Measurements from ENCODE around the gene SIRT2.
"Not testable (repeated sequence)": the region's sequence is repeated elsewhere in the genome, so short reads cannot be mapped to it uniquely, and the experiment has no call there.

The SIRT2 gene

DNA sequence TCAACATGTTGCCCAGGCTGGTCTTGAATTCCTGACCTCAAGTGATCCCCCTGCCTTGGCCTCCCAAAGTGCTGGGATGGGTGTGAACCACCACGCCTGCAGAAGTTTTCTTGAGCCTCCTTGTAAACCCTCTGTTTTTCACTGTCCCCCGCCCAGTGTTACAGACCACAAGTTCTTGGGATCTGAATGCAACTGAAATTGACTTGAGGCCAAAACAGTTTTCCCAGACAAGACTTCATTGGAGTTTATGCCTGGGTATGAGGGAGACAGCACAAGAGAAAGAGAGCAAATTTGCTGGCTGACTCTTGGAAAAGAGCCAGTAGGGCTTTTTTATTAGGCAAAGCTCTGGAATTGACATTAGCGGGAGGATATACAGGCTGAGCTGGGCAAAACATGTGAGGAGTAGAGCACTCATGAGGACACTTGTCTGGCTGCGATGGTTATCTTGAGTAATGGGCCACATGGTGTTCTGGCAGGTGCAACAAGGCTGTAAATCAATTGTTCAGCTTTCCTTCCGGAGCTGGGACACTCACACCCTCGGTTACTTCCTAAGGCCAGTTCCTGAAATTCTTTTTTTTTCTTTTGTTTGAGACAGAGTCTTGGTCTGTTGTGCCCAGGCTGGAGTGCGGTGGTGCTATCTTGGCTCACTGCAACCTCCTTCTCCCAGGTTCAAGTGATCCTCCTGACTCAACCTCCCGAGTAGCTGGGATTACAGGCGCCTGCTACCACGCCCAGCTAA is 36.9 kb downstream of the SIRT2 start:
- peak; percentile 93 for DNase-seq

DNA sequence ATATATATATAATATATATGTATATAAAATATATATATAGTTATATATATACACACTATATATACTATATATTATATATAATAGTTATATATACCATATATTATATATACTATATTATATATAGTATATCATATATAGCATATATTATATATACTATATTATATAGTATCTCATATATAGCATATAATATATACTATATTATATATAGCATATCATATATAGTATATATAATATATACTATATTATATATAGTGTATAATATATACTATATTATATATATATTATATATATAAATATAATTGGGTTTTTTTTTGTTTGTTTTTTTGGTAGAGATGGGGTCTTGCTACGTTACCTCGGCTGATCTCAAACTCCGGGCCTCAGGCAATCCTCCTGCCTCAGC is 38.0 kb downstream of the SIRT2 start:
- DNase-seq: no peak

DNA sequence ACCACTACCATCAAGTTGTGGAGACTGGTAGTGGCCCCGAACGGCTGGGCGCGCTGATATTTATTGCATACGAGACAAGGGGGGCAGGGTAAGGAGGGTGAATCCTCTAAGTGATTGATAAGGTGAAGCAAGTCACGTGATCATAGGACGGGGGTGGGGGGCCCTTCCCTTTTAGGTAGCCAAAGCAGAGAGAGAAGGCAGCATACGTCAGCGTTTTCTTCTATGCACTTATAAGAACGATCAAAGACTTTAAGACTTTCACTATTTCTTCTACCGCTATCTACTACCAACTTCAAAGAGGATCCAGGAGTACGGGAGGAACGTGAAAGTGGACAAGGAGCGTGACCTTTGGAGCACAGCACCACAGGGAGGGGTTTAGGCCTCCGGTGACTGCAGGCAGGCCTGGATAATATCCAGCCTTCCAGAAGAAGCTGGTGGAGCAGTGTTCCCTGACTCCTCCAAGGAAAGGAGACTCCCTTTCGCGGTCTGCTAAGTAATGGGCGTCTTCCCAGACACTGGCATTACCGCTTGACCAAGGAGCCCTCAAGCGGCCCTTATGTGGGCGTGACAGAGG is 39.7 kb downstream of the SIRT2 start:
- not testable (repeated sequence) for DNase-seq

DNA sequence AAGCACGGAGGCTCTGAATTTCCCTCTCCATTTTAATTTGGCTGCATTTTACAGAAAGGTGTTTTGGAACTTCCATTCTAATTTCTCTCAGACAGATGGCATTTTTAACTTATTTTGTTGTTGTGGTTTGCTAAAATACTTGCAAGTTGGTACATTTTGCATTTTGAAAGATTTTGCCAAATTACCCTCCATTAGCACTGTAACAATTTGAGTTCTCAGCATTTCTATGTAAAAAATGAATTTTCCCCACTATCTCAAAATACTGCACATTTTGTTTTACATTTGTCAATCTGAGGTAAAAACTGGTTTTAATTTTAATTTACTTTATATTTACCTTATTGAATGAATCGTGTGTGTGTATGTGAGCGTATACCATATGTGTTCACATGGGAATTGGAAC is 42.6 kb downstream of the SIRT2 start:
- no peak for DNase-seq

DNA sequence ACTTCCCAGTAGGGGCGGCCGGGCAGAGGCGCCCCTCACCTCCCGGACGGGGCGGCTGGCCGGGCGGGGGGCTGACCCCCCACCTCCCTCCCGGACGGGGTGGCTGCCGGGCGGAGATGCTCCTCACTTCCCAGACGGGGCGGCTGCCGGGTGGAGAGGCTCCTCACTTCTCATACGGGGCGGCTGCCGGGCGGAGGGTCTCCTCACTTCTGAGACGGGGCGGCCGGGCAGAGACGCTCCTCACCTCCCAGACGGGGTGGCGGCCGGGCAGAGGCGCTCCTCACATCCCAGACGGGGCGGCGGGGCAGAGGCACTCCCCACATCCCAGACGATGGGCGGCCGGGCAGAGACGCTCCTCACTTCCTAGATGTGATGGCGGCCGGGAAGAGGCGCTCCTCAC is 43.7 kb downstream of the SIRT2 start:
- not testable (repeated sequence) for DNase-seq

DNA sequence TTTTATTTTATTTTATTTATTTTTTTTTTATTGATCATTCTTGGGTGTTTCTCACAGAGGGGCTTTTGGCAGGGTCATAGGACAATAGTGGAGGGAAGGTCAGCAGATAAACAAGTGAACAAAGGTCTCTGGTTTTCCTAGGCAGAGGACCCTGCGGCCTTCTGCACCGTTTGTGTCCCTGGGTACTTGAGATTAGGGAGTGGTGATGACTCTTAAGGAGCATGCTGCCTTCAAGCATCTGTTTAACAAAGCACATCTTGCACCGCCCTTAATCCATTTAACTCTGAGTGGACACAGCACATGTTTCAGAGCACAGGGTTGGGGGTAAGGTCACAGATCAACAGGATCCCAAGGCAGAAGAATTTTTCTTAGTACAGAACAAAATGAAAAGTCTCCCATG is 44.5 kb downstream of the SIRT2 start:
- not testable (repeated sequence) for DNase-seq

DNA sequence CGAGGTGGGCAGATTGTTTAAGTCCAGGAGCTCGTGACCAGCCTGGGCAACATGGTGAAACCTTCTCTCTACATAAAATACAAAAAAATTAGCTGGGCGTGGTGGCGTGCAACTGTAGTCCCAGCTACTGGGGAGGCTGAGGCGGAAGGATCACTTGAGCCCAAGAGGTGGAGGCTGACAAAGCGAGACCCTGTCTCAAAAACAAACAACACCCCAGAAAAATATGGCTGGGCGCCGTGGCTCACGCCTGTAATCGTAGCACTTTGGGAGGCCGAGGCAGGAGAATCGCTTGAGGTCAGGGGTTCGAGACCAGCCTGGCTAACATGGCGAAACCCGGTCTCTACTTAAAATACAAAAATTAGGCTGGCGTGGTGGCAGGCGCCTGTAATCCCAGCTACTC is 46.2 kb downstream of the SIRT2 start:
- DNase-seq: no peak

DNA sequence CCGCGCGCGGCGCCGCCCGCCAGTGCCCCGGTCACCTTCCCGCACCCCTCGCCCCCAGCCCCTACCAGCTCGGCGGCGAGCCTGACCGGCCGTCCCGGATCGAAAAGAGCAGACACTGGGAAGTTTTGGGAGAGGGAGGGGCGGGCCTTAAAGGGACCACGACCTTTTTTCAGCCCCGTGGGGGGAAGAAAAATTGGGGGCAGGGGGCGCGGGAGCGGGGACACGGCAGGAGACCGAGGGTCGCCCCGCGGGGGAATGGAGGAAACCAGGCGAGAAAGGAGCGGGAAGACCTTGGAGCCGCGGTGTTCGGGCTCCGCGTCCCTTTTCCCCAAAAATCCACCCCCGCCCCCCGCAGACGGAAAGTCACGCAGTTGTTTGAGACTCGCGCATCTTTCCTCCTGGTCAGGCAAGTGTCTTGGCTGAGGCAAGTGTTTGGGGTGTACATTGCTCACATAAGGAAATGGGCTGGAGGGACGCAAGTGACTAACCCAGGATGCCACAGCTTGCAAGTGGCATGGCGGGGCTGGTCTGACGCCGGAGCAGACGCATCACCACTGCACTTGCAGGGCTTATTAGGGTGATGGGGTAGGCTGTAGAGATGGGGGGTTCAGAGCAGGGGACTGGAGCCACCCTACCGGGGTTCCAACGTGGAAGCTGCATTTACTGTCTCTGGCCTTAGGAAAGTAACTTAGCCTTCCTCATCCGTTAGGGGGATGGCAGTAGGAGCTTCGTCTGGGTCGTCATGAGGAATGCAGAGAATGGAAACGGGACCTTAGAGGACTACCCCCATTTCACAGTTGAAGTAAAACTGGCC is 47.0 kb downstream of the SIRT2 start:
- peak; percentile 62 for DNase-seq

DNA sequence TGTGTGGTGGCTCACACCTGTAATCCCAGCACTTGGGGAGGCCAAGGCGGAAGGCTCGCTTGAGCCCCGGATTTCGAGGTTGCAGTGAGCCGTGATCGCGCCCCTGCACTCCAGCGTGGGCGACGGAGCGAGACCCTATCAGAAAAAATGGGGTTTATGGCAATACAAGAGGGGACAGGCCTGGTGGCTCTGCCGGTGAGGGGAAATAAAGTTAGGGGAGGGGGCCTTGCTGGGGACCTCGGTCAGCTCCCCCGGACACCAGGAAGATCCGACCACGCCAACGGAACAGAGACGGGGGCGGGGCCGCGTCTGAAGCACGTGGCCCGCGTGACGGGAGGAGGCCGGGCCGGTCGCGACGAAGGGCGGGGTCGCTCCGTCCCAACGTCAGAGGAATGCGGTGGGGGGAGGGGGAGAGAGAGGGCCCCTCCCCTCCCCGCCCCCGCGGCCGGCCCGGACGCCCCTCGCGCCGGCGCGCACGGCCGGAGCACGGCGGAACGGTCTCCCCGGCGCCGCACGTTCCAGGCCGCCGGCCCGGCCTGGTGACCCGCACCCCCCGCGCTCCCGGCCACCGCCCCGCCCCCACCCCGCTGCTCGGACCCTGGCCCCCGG is 47.7 kb downstream of the SIRT2 start:
- DNase-seq: peak; percentile 94

DNA sequence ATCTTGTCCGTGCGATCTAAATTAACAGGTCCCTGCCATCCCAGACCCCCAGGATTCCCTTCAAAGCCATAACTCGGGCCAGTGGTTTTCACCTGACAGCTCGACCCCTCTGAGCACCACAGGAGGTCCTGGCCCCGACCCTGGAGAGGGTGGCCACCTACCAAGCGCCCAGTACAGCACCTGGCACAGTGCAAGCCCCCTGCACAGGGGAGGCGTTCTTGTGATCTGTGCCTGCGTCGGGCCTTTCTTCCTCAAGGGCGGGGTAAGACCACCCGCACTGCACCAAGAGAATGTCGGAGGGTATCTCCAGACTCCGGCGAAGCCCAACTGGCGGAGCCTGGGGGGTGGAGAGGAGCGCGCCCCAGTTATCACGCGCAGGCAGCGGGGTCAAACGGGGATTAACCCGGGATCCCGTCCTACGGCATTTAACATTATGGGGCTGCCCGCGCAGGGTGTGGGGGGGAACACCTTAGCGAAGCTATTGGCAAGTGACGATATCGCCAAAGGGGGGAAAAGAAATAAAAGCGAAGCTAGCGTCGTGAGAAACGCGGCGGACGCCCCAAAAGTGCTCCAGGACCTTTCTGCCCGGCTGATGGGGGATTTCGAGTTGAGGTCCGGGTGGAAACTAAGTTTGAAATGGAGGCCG is 48.3 kb downstream of the SIRT2 start:
- peak; percentile 77 for DNase-seq

DNA sequence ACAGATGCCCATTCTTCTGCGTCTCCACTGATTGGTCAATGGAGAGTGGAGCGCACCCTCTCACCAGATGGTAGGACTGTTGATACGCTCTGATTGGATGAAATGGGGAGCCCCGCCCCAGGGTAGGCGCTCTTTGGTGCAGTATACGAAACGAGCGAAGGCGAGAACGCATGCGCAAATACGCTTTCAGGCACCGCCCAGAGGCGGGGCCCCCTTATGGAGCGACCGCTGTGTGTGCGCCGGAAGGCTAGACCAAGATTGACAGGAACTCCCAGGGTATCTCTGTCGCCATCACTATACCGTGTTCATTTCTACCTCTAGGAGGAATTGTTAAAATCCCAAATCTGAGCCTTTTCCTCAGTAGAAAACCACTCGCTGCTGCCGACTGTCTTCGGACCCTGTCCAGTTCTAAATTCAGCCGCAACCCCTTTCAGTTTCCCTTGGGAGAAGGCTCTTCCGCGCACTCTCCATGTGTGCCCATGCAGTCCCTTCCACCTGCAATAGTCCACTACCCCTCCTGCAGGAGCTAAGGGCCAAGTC is 48.9 kb downstream of the SIRT2 start:
- peak; percentile 85 for DNase-seq

DNA sequence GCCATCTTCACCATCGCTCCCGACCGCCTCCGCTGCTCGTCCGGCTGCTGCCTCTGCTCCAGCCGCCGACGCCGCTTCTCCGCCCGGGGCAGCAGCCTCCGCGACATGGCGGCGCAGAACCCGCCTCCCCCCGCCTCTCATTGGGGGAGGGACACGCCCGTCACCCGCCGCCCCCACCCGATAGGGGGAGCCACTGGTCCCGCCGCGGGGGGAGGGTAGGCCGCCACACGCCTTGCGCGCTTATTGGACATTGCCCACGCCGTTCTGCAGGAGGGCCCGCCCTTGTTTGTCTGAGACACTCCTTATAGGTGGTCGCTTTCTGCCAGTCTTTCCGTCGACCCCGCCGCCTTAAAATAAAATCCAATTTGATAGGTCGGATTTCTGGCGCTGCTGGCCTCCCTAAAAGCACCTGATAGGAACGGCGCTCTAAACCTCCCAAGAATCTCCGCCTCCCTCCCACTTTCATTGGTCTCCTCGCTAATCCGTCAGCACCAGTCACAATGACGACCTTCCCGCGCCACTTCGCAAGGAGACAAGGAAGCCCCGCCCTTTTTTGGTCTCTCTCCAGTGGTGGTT is 49.5 kb downstream of the SIRT2 start, which contains the start of gene HNRNPL:
HNRNPL (minus strand) TSS at position 127 of the 576 bp plus-strand sequence; CDS start at position 107, 20 bp downstream.
- DNase-seq: peak; percentile 100

DNA sequence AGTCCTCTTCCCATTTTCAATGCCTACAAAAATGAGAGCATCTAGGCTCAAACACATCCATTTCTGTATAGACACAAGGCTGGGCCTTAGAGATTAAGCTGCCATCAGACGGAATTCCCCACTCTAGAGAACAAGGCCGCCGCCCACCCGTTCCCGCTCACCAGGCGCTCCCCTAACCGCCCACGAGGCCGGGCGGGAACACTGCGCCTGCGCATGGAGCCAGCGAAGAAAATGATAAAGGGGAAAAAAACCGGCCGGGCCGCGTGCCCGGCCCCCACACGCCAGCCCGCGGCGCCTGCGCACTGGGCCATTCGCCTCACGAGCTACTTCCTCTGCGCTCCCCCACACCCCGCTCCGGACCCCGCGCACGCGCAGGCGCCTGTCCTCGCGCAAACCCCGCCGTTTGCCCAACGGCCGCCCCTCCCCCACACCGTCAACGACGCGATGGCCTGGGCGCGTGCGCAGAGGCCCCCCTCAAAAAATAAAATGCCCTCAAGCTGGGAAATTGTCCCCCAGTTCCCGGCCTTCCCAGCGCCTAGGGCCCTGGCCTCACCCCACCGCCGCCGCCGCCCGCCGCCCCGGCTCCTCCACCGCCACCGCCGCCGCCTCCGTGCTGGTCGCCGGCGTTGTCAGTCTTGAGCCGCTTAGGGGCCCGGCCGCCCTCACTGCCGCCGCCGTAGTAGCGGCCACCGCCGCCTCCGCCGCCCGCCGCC is 50.1 kb downstream of the SIRT2 start:
- DNase-seq: peak; percentile 97

DNA sequence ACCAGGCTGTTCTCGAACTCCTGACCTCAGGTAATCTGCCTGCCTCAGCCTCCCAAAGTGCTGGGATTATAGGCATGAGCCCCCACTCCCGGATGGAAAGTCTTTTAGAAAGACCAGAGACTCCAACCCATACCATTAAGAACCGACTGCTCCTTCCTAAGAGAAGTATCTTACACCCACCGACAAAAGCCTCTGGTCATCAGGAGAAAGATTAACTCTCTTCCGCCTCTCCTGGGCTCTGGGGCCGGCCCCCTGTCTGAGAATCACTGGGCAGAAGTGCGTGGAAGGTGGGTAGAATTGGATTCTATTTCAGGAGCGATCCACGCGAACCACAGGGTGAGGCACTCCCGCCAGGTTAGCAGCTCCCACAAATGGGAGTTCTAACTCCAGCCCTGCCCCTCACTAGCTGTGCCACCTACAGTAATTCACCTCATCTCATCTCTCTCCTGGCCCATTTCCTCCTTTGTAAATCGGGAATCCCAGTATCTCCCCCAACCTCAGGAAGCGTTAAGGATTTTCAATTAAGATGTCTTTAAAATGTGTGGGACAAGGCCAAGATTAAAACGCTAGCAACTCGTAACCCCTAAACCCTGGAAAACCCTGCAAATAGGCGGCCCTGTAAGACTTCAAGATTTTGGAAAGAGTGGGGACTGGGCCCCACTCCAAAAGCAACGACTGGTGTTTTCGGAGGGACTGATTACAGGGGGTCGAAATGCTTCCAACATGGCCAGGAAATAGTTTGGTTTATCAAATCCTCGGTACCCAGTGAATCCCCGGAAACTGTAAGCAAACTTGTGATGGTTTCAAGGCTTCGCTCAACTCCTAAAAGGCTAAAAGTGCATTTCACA is 50.9 kb downstream of the SIRT2 start:
- DNase-seq: no peak

DNA sequence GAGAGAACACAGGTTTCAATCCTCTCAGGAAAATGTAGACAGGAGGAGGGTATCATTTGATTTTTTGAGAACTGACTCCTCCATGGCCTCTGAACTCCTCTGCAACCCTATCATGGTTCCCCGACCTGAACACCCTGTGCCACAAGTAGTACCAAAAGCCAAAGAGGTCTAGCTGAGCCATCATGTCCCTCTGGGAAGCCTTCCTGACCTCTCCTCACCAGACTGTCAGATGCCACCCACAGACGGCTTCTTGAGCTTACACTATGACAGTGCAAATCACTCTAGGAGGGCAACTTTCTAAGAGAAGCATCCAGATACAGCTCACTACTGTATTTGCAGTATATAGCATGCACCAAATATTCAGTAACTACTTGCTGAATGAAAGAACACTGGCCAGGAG is 53.3 kb downstream of the SIRT2 start:
- DNase-seq: no peak

DNA sequence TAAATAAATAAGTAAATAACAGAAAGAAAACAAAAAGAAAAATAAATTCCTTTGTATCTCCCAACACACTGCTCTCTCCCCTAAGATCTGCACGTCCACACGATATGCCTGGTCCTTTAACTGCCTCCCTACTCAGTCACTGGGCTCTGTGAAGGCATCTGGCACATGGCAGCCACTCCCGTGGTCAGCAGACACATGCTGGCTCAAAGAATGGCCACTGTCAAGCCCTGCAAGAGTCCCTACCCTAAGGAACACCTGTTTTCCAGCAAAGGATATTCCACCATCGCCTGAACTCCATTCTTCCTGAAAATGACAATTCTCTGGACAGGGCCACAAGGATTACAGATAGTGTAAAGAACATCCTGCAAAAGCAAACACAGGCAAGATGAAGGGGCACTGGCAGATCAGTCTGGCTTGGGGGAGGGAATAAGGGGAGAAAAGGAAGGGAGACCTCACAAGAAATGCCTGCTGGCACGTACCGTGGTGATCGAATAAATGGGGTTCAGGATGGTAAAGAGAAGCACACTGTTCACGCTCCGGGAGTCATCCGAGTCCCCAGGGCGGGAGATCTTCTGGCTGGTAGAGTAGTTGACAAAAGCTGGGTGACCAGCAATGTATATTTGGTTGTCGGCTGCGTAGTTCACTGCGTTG is 53.9 kb downstream of the SIRT2 start:
- DNase-seq: no peak

DNA sequence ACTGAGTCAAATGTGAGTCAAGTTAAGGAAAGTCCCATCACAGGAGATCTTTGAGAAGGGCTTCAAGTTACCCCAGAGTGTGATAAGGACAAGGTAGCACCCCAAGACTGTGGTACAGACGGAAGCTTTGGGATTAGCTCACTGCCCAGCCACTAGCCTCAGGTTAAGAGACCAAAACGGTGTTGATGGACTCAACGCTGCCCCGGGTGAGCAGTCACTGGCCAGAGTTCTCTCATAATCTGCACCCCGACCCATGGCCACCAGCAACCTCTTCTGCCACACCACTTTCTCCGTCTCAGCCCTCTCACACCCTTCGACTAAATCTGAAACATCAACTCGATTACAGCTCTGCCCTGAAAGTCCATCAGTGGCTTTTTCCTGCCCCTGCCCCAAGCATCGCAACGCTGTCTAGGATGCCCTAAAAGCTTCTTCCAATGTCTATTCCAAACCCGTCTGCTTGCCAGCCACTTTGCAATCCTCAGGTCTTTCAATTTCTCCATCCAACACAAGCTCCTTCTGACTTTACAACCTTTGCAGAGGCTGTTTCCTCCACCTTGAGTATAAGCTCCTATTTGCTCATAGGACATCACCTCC is 55.2 kb downstream of the SIRT2 start:
- no peak for DNase-seq

DNA sequence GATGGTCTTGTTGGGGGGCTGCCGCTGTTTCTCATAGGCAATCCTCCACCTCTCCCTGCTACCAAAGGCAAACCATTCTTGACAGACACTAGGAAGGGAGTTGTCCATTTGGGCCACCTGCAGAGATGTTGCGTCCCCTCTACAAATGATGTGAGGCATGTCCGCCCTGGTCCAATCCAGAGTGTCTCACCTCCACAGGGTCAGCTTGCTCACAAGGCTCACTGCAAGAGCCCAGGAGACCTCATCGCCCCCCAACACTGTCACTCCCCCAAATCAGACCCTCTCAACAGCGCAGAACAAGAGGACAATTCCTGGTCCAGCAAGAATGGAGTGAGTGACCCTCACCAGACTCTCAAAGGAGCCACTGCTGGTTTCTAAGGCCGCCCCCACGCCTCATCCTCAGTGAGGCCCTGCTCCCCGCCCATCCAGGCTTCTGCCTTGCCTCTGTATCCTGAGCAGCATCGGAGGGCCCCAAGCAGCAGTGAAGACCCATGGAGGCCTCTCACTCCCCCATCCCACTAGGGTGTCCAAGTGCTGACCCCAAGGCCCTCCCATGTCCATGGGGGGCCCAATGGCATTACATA is 56.2 kb downstream of the SIRT2 start:
- no peak for DNase-seq

Data from NCI-H146 (cell line).